K562 (cell line): ENCODE measurements around the gene RBPMS2. TPM values are rescaled to one million over a fixed set of nuclear protein-coding genes. Genes with fewer than 3 reads are reported as not detected.

Experiments used
- microRNA counts: library from miRNA; unstranded; fragments of <30 nt; microRNA quantifications from one replicate; lab custom pipeline; 2016
- microRNA-seq: library from miRNA; unstranded; fragments of <30 nt; microRNA quantifications from one replicate; pipeline ENCODE4, GENCODE V29; 2018; ENCODE audit warnings: borderline microRNAs expressed
- polyA plus RNA-seq, 8 experiments: library from polyadenylated mRNA; depleted of rRNA in 4 of 8; stranded (reverse) in 5 of 8; unstranded in 3 of 8; fragments of >200 nt; fragmentation: Nextera tagmentation in 2 of 8; fragmentation: Illumina TruSeq in 1 of 8; extraction: Ambion mirVana in 2 of 8; extraction: Trizol in 1 of 8; gene quantifications; 2 replicates each; pipeline versions ENCODE4 v1.2.1 to v1.2.3, GENCODE V29; 2011 to 2014; ENCODE audit warnings: inconsistent platforms in 1 of 8, missing spikeins in 1 of 8
- small RNA-seq: library from RNA; depleted of rRNA; stranded (forward); fragments of <200 nt; gene quantifications from one replicate; pipeline ENCODE3, GENCODE V24; 2014
- total RNA-seq, 7 experiments: library from RNA; depleted of rRNA in 6 of 7; stranded (reverse); fragments of >200 nt in 6 of 7; fragmentation: Illumina TruSeq in 2 of 7; extraction: Trizol in 2 of 7; gene quantifications; 2 replicates each; pipeline versions ENCODE4 v1.2.1 to v1.2.3, GENCODE V29; 2011 to 2021; ENCODE audit warnings: low replicate concordance in 1 of 7

RBPMS2 gene
- total and polyA plus RNA-seq, 9 of the 15 experiments (the other 6 are each of a cell fraction or from before 2014, with no cell fraction given) = 0.11 to 2.6 (median 0.37) TPM; not detected in 1

MicroRNA genes within 50 kb of the gene (microRNA counts, 767-probe panel; counts per million panel counts)
- 1,139 counts per million, percentile 25 among the panel's probes with 10 or more counts for microRNA hsa-miR-1272 (lab: Ali Mortazavi, UCI)

Small RNA genes lying within 50 kb of the gene (microRNA-seq; reads per million reads assigned to microRNA genes)
- not detected for gene MIR1272

Small RNA genes lying within 50 kb of the gene (small RNA-seq; reads per million reads assigned to genes)
- not detected for gene AC100830.2
- gene MIR1272 = not detected

Other genes starting within 250 kb of the RBPMS2 start
- 16.6 and 19.6 TPM in 2 replicates for gene PIF1, start 50.1 kb upstream of the RBPMS2 start, total RNA-seq (2014; rRNA removed)
- gene PIF1, start 50.1 kb upstream of the RBPMS2 start, total RNA-seq (2014; rRNA removed; fragmentation: Illumina TruSeq; extraction: Trizol) = 6.1 and 7.9 TPM in 2 replicates
- gene PIF1, start 50.1 kb upstream of the RBPMS2 start, total RNA-seq (2015; rRNA removed; fragmentation: Illumina TruSeq; extraction: Trizol) = 9.1 and 11.5 TPM in 2 replicates
- 16.8 and 21.7 TPM in 2 replicates for gene PIF1, start 50.1 kb upstream of the RBPMS2 start, total RNA-seq (2021)
- 25.5 and 33.4 TPM in 2 replicates for gene PIF1, start 50.1 kb upstream of the RBPMS2 start, polyA plus RNA-seq (2011; rRNA removed)
- 10.5 and 14.8 TPM in 2 replicates for gene PIF1, start 50.1 kb upstream of the RBPMS2 start, polyA plus RNA-seq (2014; fragmentation: Illumina TruSeq; extraction: Trizol)
- 1 to 10 TPM; 1.1 to 1.5 TPM for gene PIF1, start 50.1 kb upstream of the RBPMS2 start, polyA plus RNA-seq (2014; fragmentation: Nextera tagmentation; extraction: Ambion mirVana)
- 34.0 and 37.9 TPM in 2 replicates for gene PIF1, start 50.1 kb upstream of the RBPMS2 start, polyA plus RNA-seq (2014; rRNA removed)
- gene PLEKHO2, start 66.3 kb upstream of the RBPMS2 start, total RNA-seq (2014; rRNA removed) = 4.9 and 7.0 TPM in 2 replicates
- 3.6 and 3.8 TPM in 2 replicates for gene PLEKHO2, start 66.3 kb upstream of the RBPMS2 start, total RNA-seq (2014; rRNA removed; fragmentation: Illumina TruSeq; extraction: Trizol)
- gene PLEKHO2, start 66.3 kb upstream of the RBPMS2 start, total RNA-seq (2015; rRNA removed; fragmentation: Illumina TruSeq; extraction: Trizol) = 5.2 and 5.7 TPM in 2 replicates
- 6.7 and 8.8 TPM in 2 replicates for gene PLEKHO2, start 66.3 kb upstream of the RBPMS2 start, total RNA-seq (2021)
- gene PLEKHO2, start 66.3 kb upstream of the RBPMS2 start, polyA plus RNA-seq (2011; rRNA removed) = 5.6 and 6.1 TPM in 2 replicates
- 6.3 and 7.6 TPM in 2 replicates for gene PLEKHO2, start 66.3 kb upstream of the RBPMS2 start, polyA plus RNA-seq (2014; fragmentation: Illumina TruSeq; extraction: Trizol)
- gene PLEKHO2, start 66.3 kb upstream of the RBPMS2 start, polyA plus RNA-seq (2014; fragmentation: Nextera tagmentation; extraction: Ambion mirVana) = under 1 TPM; 0.24 to 0.53 TPM
- gene PLEKHO2, start 66.3 kb upstream of the RBPMS2 start, polyA plus RNA-seq (2014; rRNA removed) = 4.8 and 5.5 TPM in 2 replicates
- 0.27 and 0.33 TPM in 2 replicates for gene ANKDD1A, start 136.3 kb upstream of the RBPMS2 start, total RNA-seq (2014; rRNA removed)
- gene ANKDD1A, start 136.3 kb upstream of the RBPMS2 start, total RNA-seq (2014; rRNA removed; fragmentation: Illumina TruSeq; extraction: Trizol) = 0.44 and 0.48 TPM in 2 replicates
- 0.41 and 0.43 TPM in 2 replicates for gene ANKDD1A, start 136.3 kb upstream of the RBPMS2 start, total RNA-seq (2015; rRNA removed; fragmentation: Illumina TruSeq; extraction: Trizol)
- 0.49 and 0.80 TPM in 2 replicates for gene ANKDD1A, start 136.3 kb upstream of the RBPMS2 start, total RNA-seq (2021)
- gene ANKDD1A, start 136.3 kb upstream of the RBPMS2 start, polyA plus RNA-seq (2011; rRNA removed) = 0.70 and 1.7 TPM in 2 replicates
- gene ANKDD1A, start 136.3 kb upstream of the RBPMS2 start, polyA plus RNA-seq (2014; fragmentation: Illumina TruSeq; extraction: Trizol) = 0.34 and 0.60 TPM in 2 replicates
- gene ANKDD1A, start 136.3 kb upstream of the RBPMS2 start, polyA plus RNA-seq (2014; fragmentation: Nextera tagmentation; extraction: Ambion mirVana) = under 1 TPM; 0.08 to 0.32 TPM
- 0.54 and 1.4 TPM in 2 replicates for gene ANKDD1A, start 136.3 kb upstream of the RBPMS2 start, polyA plus RNA-seq (2014; rRNA removed)
- 46.1 and 50.0 TPM in 2 replicates for gene SPG21, start 214.3 kb upstream of the RBPMS2 start, total RNA-seq (2014; rRNA removed)
- 71.2 and 73.9 TPM in 2 replicates for gene SPG21, start 214.3 kb upstream of the RBPMS2 start, total RNA-seq (2014; rRNA removed; fragmentation: Illumina TruSeq; extraction: Trizol)
- 56.8 and 59.8 TPM in 2 replicates for gene SPG21, start 214.3 kb upstream of the RBPMS2 start, total RNA-seq (2015; rRNA removed; fragmentation: Illumina TruSeq; extraction: Trizol)
- 72.0 and 79.1 TPM in 2 replicates for gene SPG21, start 214.3 kb upstream of the RBPMS2 start, total RNA-seq (2021)
- 49.2 and 65.1 TPM in 2 replicates for gene SPG21, start 214.3 kb upstream of the RBPMS2 start, polyA plus RNA-seq (2011; rRNA removed)
- gene SPG21, start 214.3 kb upstream of the RBPMS2 start, polyA plus RNA-seq (2014; fragmentation: Illumina TruSeq; extraction: Trizol) = 78.7 and 98.8 TPM in 2 replicates
- gene SPG21, start 214.3 kb upstream of the RBPMS2 start, polyA plus RNA-seq (2014; fragmentation: Nextera tagmentation; extraction: Ambion mirVana) = 10 to 100 TPM; 22.8 to 23.6 TPM
- 65.7 and 69.0 TPM in 2 replicates for gene SPG21, start 214.3 kb upstream of the RBPMS2 start, polyA plus RNA-seq (2014; rRNA removed)